CD4-positive, alpha-beta T cell (primary cell): ENCODE results near the gene MIR17HG. TPM values are rescaled to one million over a fixed set of nuclear protein-coding genes. Genes with fewer than 3 reads are reported as not detected.

Experiments used
- ATAC-seq: fragments of 200-7000 bp; cut with Tn5 transposase; one replicate; pipeline ENCODE4 v1.10.0; 2022; ENCODE audit warnings: mild to moderate bottlenecking; ENCODE audit not compliant: poor library complexity
- CTCF ChIA-PET: fragments of 350-600 bp; sonication (Branson Sonifier 250); formaldehyde crosslinking; loops from one replicate; lab custom pipeline; 2021; ENCODE audit warnings: antibody characterized with exemption, inconsistent platforms; lab: Charles Lee
- POLR2A ChIA-PET: fragments of 350-600 bp; sonication (Branson Sonifier 250); formaldehyde crosslinking; loops from one replicate; lab custom pipeline; 2021; ENCODE audit warnings: antibody characterized with exemption, inconsistent platforms; lab: Charles Lee
- DNase-seq, 14 experiments: peaks; one replicate each; pipeline ENCODE4 v3.0.0-alpha.2; 2013 to 2020; ENCODE audit warnings: mixed read lengths in 2 of 14
- H3K27ac ChIP-seq, 2 donors: one replicate each; pipeline versions ENCODE4 v1.5.1 to v1.7.0; 2013; ENCODE audit warnings: low read length in 2 of 2, low read depth in 1 of 2, mild to moderate bottlenecking in 1 of 2
- H3K27me3 ChIP-seq, 2 experiments: 1 replicate in 1 of 2; 2 replicates in 1 of 2; pipeline versions ENCODE4 v1.6.1 to v1.7.0; 2013; ENCODE audit warnings: low read length in 2 of 2, control low read depth in 1 of 2, mild to moderate bottlenecking in 1 of 2, moderate library complexity in 1 of 2; ENCODE audit not compliant: insufficient read depth in 2 of 2, control insufficient read depth in 1 of 2
- H3K36me3 ChIP-seq: one replicate; pipeline ENCODE4 v1.6.1; 2013; ENCODE audit warnings: low read length, control low read depth; ENCODE audit not compliant: insufficient read depth
- H3K4me1 ChIP-seq: one replicate; pipeline ENCODE4 v1.6.1; 2013; ENCODE audit warnings: low read length, control low read depth; ENCODE audit not compliant: insufficient read depth
- H3K4me3 ChIP-seq: one replicate; pipeline ENCODE4 v1.5.1; 2013; ENCODE audit warnings: mild to moderate bottlenecking, low read length, moderate library complexity
- H3K9me3 ChIP-seq, 2 experiments: 1 replicate in 1 of 2; 2 replicates in 1 of 2; pipeline versions ENCODE4 v1.6.1 to v1.7.0; 2013; ENCODE audit warnings: low read length in 2 of 2, mild to moderate bottlenecking in 2 of 2, control low read depth in 1 of 2, moderate library complexity in 1 of 2; ENCODE audit not compliant: control insufficient read depth in 1 of 2, insufficient read depth in 1 of 2
- H3K27ac Mint-ChIP-seq: one replicate; pipeline ENCODE4 v1.8.0; 2020; ENCODE audit warnings: mixed read lengths
- H3K27me3 Mint-ChIP-seq: one replicate; pipeline ENCODE4 v1.8.0; 2021; ENCODE audit warnings: mixed read lengths
- H3K36me3 Mint-ChIP-seq: one replicate; pipeline ENCODE4 v1.8.0; 2021; ENCODE audit warnings: low read depth, mixed read lengths
- H3K4me1 Mint-ChIP-seq: one replicate; pipeline ENCODE4 v1.8.0; 2021; ENCODE audit warnings: low read depth, mixed read lengths
- H3K4me3 Mint-ChIP-seq: one replicate; pipeline ENCODE4 v1.8.0; 2020; ENCODE audit warnings: mild to moderate bottlenecking, mixed read lengths
- H3K9me3 Mint-ChIP-seq: one replicate; pipeline ENCODE4 v1.8.0; 2020; ENCODE audit warnings: mixed read lengths
- intact Hi-C, 2 experiments: fragments of 100-400 bp; cut with DNase I in 1 of 2; cut with micrococcal nuclease in 1 of 2; formaldehyde crosslinking; loops; one replicate each; pipeline versions ENCODE4 v1.15.1 to v1.9.0; 2023 to 2025; cut with DNase I, micrococcal nuclease
- total RNA-seq, 174 experiments: library from RNA in 2 of 174; stranded (reverse) in 2 of 174; gene quantifications; one replicate each; pipeline ENCODE4 v1.2.3 and lab custom pipeline; 2021 to 2026
- TF ChIP-seq, protein P1 (sequence below): fragments of 200-600 bp; IDR thresholded peaks from one replicate; pipeline ENCODE4 v1.8.0; 2022; ENCODE audit warnings: antibody characterized with exemption, mild to moderate bottlenecking

Gene MIR17HG
- total RNA-seq, 2 experiments from 2014 or later, result 6.0 to 6.6 TPM

- Mint-ChIP-seq H3K36me3 (no peaks in the 10 kb centered on the region), H3K27ac (no peak overlapping the region), H3K4me1 (no peaks in the 10 kb centered on the region), H3K4me3 (no peak overlapping the region), H3K27me3 (peaks cover 20% of the 10 kb centered on the region), H3K9me3 (no peaks in the 10 kb centered on the region)
- DNase-seq (no peak), ATAC-seq (no peak)
- CTCF ChIA-PET, result no interaction called here
- Histone ChIP-seq H3K27ac (no peak overlapping the region), H3K36me3 (no peaks in the 10 kb centered on the region), H3K4me3 (no peak overlapping the region), H3K27me3 (no peaks in the 10 kb centered on the region), H3K4me1 (no peaks in the 10 kb centered on the region), H3K9me3 (no peaks in the 10 kb centered on the region)
- POLR2A ChIA-PET, result no interaction called here
- TF ChIP-seq, protein P1, sequence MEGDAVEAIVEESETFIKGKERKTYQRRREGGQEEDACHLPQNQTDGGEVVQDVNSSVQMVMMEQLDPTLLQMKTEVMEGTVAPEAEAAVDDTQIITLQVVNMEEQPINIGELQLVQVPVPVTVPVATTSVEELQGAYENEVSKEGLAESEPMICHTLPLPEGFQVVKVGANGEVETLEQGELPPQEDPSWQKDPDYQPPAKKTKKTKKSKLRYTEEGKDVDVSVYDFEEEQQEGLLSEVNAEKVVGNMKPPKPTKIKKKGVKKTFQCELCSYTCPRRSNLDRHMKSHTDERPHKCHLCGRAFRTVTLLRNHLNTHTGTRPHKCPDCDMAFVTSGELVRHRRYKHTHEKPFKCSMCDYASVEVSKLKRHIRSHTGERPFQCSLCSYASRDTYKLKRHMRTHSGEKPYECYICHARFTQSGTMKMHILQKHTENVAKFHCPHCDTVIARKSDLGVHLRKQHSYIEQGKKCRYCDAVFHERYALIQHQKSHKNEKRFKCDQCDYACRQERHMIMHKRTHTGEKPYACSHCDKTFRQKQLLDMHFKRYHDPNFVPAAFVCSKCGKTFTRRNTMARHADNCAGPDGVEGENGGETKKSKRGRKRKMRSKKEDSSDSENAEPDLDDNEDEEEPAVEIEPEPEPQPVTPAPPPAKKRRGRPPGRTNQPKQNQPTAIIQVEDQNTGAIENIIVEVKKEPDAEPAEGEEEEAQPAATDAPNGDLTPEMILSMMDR, result no peak
- intact Hi-C loops, result loop anchor here in 1 of 2 experiments (10.0 kb wide), 1 partner anchor 82 kb away; no protein-coding TSS in a partner anchor
These were observed 25.4 kb downstream of the MIR17HG start for GRCh38 chr13:91372911-91373310.

- H3K4me3 ChIP-seq, result no peak overlapping the region
- H3K27ac ChIP-seq, result no peak overlapping the region
- DNase-seq (peak in 4 of 14 experiments; percentile 12 to 44 (median 31)), ATAC-seq (peak; percentile 65)
- no peaks in the 10 kb centered on the region for H3K9me3 Mint-ChIP-seq
- intact Hi-C loops, result loop anchor here (2.0 to 10.0 kb wide), 3 partner anchors 80 to 348 kb away; no protein-coding TSS in a partner anchor
- CTCF ChIA-PET, result no interaction called here
- no peak overlapping the region for H3K27ac Mint-ChIP-seq
- no peaks in the 10 kb centered on the region for H3K4me1 Mint-ChIP-seq
- peaks cover 12% of the 10 kb centered on the region for H3K27me3 Mint-ChIP-seq
- no peaks in the 10 kb centered on the region for H3K9me3 ChIP-seq
- POLR2A ChIA-PET, result no interaction called here
- H3K36me3 Mint-ChIP-seq, result no peaks in the 10 kb centered on the region
- no peaks in the 10 kb centered on the region for H3K27me3 ChIP-seq
- no peak overlapping the region for H3K4me3 Mint-ChIP-seq
- H3K4me1 ChIP-seq, result no peaks in the 10 kb centered on the region
- TF ChIP-seq, protein P1, result peak; percentile 44
- H3K36me3 ChIP-seq, result no peaks in the 10 kb centered on the region
These were observed 27.7 kb downstream of the MIR17HG start for GRCh38 chr13:91375116-91375729.

DNA sequence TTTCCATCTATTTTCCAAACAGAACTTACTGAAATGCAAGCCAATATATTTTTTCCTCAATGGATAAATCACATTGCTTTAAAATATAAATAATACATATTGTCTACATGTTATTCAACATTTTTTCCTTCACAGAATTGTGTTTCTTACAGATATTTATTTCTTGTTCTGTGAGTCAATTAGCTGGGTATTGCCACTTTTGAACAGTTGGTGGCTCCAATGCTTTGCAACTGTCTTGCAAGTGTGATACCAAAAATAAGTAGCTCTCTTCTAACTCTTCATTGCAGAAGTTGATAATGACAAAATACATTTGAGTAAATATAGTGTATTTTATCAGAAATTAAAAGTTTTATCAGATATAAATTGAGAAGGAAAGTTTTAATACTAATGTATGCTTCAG is 33.9 kb downstream of the MIR17HG start:
- intact Hi-C loops, result no loop called here

More for the DNA sequence above, 33.9 kb downstream of the MIR17HG start:
- ChIA-PET POLR2A (no interaction called here), CTCF (no interaction called here)
- Mint-ChIP-seq H3K27ac (no peak overlapping the region), H3K4me1 (no peaks in the 10 kb centered on the region), H3K9me3 (no peaks in the 10 kb centered on the region), H3K27me3 (peaks cover 11% of the 10 kb centered on the region), H3K36me3 (no peaks in the 10 kb centered on the region), H3K4me3 (no peak overlapping the region)
- no peaks in the 10 kb centered on the region for H3K36me3 ChIP-seq
- H3K27me3 ChIP-seq, result peaks cover 0 to 4% of the 10 kb centered on the region in 2 experiments
- no peaks in the 10 kb centered on the region for H3K4me1 ChIP-seq
- peak in 1 of 14 experiments; percentile 10 for DNase-seq
- ATAC-seq, result no peak
- H3K4me3 ChIP-seq, result no peak overlapping the region
- no peak overlapping the region for H3K27ac ChIP-seq
- H3K9me3 ChIP-seq, result no peaks in the 10 kb centered on the region
- TF ChIP-seq, protein P1, result no peak
